Body of pancreas (tissue), 4 donors: Measurements from ENCODE around the gene CELA2A. TPM values are rescaled to one million over a fixed set of nuclear protein-coding genes. Genes with fewer than 3 reads are reported as not detected.

Source experiments
- ATAC-seq: fragments of 150-250 bp; one replicate; pipeline ENCODE4 v1.9.1; 2016
- DNase-seq, 4 donors: peaks; one replicate each; pipeline ENCODE4 v3.0.0-alpha.2; 2019
- H3K27ac ChIP-seq, 4 donors: fragments of 200-600 bp; sonication (generic); 1 replicate in 3 of 4; 2 replicates in 1 of 4; pipeline versions ENCODE4 v1.5.1 to v1.6.1; 2016 to 2019; ENCODE audit warnings: mild to moderate bottlenecking in 1 of 4, mixed read lengths in 1 of 4, moderate library complexity in 1 of 4
- H3K27me3 ChIP-seq, 2 donors: fragments of 200-600 bp; sonication (generic); one replicate each; pipeline ENCODE4 v1.6.0; 2016; ENCODE audit warnings: mild to moderate bottlenecking in 1 of 2
- H3K36me3 ChIP-seq, 2 donors: fragments of 200-600 bp; sonication (generic); replicated peaks in 1 of 2; 2 replicates each; pipeline ENCODE4 v1.5.1; 2016; ENCODE audit warnings: low read depth in 2 of 2; ENCODE audit not compliant: insufficient read depth in 1 of 2
- H3K4me1 ChIP-seq: fragments of 200-600 bp; sonication (generic); one replicate; pipeline ENCODE4 v1.6.0; 2016
- H3K4me3 ChIP-seq, 2 donors: fragments of 200-600 bp; sonication (generic); 1 replicate in 1 of 2; 2 replicates in 1 of 2; pipeline ENCODE4 v1.5.1; 2016 to 2019
- H3K9me3 ChIP-seq, 3 donors: fragments of 200-600 bp; sonication (generic); 1 replicate in 2 of 3; 2 replicates in 1 of 3; pipeline ENCODE4 v1.5.1; 2016
- CTCF ChIP-seq, 7 experiments: fragments of 450-650 bp in 4 of 7; fragments of 200-600 bp in 3 of 7; sonication (generic) in 3 of 7; IDR thresholded peaks; one replicate each; pipeline ENCODE4 v1.5.1; 2016 to 2019; ENCODE audit warnings: antibody characterized with exemption in 7 of 7
- POLR2A ChIP-seq, 3 donors: fragments of 450-650 bp; IDR thresholded peaks; one replicate each; pipeline ENCODE4 v1.6.1; 2016; ENCODE audit warnings: antibody characterized with exemption in 3 of 3, mild to moderate bottlenecking in 2 of 3
- WGBS, 2 donors: methylation state at CpG; one replicate each; pipeline ENCODE4 v1.1.5; 2017; 5-methylcytosine and 5-hydroxymethylcytosine counted together
- intact Hi-C: fragments of 100-400 bp; cut with DNase I; formaldehyde crosslinking; loops from one replicate; pipeline ENCODE4 v1.15.1; 2023
- total RNA-seq, 2 donors: library from RNA; depleted of rRNA; stranded (reverse); fragments of >200 nt; gene quantifications; one replicate each; pipeline ENCODE4 v1.1.0, GENCODE V29; 2016

CELA2A gene
- total RNA-seq, 2 donors from 2014 or later: 4,384 to 21,046 TPM

GRCh38 chr1:15436881-15437442 lies 19.6 kb upstream of the CELA2A start:
- WGBS, 2 donors: 79 to 91% methylated on average over 6 of the region's 6 CpGs
- H3K27ac ChIP-seq: peak overlapping the region in 3 of 4 donors; percentile 86 to 96 (median 90)
- intact Hi-C loops: no loop called here
- ATAC-seq (no peak), DNase-seq (no peak)
- peaks cover 66% of the 10 kb centered on the region for H3K4me1 ChIP-seq
- TF ChIP-seq CTCF (IDR thresholded peaks at IDR 0.05) (no peak), POLR2A (IDR thresholded peaks at IDR 0.05) (no peak)
- H3K36me3 ChIP-seq: no peaks in the 10 kb centered on the region
- no peaks in the 10 kb centered on the region for H3K27me3 ChIP-seq
- no peaks in the 10 kb centered on the region for H3K9me3 ChIP-seq
- H3K4me3 ChIP-seq: no peak overlapping the region

- intact Hi-C loops: no loop called here
- peaks cover 62% of the 10 kb centered on the region for H3K4me1 ChIP-seq
- ATAC-seq (no peak), DNase-seq (no peak)
- no peaks in the 10 kb centered on the region for H3K9me3 ChIP-seq
- H3K4me3 ChIP-seq: peak overlapping the region; percentile 2 to 37
- TF ChIP-seq POLR2A (IDR thresholded peaks at IDR 0.05) (no peak), CTCF (IDR thresholded peaks at IDR 0.05) (no peak)
- peak overlapping the region; percentile 83 to 96 (median 88) for H3K27ac ChIP-seq
- no peaks in the 10 kb centered on the region for H3K27me3 ChIP-seq
- 33 to 52% methylated on average over 14 of the region's 14 CpGs for WGBS, 2 donors
- H3K36me3 ChIP-seq: no peaks in the 10 kb centered on the region
Observed at GRCh38 chr1:15439325-15439724, 17.2 kb upstream of the CELA2A start.

GRCh38 chr1:15440357-15440756 lies 16.2 kb upstream of the CELA2A start:
- H3K4me3 ChIP-seq: peak overlapping the region; percentile 2 to 37
- intact Hi-C loops: no loop called here
- ATAC-seq: no peak

GRCh38 chr1:15441247-15441646 lies 15.3 kb upstream of the CELA2A start:
- DNase-seq: peak in 3 of 4 donors; percentile 48 to 62 (median 62)
- H3K27me3 ChIP-seq: no peaks in the 10 kb centered on the region
- WGBS, 2 donors: 33 to 49% methylated on average over 6 of the region's 6 CpGs
- H3K36me3 ChIP-seq: peaks cover 0 to 2% of the 10 kb centered on the region in 2 donors
- no peaks in the 10 kb centered on the region for H3K9me3 ChIP-seq
- peaks cover 50% of the 10 kb centered on the region for H3K4me1 ChIP-seq
- no peak for ATAC-seq
- peak overlapping the region in 1 of 2 donors; percentile 37 for H3K4me3 ChIP-seq
- H3K27ac ChIP-seq: peak overlapping the region in 3 of 4 donors; percentile 86 to 96 (median 90)
- no peak for TF ChIP-seq CTCF (IDR thresholded peaks at IDR 0.05)
- TF ChIP-seq POLR2A (IDR thresholded peaks at IDR 0.05): peak in 2 of 3 donors; percentile 23 to 30
- intact Hi-C loops: no loop called here

More at GRCh38 chr1:15440357-15440756, 16.2 kb upstream of the CELA2A start:
- no peaks in the 10 kb centered on the region for H3K9me3 ChIP-seq
- DNase-seq: peak in 2 of 4 donors; percentile 38 to 55
- peak overlapping the region; percentile 77 to 96 (median 88) for H3K27ac ChIP-seq
- no peaks in the 10 kb centered on the region for H3K27me3 ChIP-seq
- peaks cover 55% of the 10 kb centered on the region for H3K4me1 ChIP-seq
- H3K36me3 ChIP-seq: no peaks in the 10 kb centered on the region
- WGBS, 2 donors: 40 to 51% methylated on average over 10 to 13 of the region's 13 CpGs
- TF ChIP-seq CTCF (IDR thresholded peaks at IDR 0.05) (no peak), POLR2A (IDR thresholded peaks at IDR 0.05) (peak in 2 of 3 donors; percentile 14 to 43)

GRCh38 chr1:15442119-15442518 lies 14.4 kb upstream of the CELA2A start:
- H3K36me3 ChIP-seq: peaks cover 0 to 7% of the 10 kb centered on the region in 2 donors
- H3K9me3 ChIP-seq: no peaks in the 10 kb centered on the region
- no peaks in the 10 kb centered on the region for H3K27me3 ChIP-seq
- DNase-seq: no peak
- no peak overlapping the region for H3K4me3 ChIP-seq
- peaks cover 46% of the 10 kb centered on the region for H3K4me1 ChIP-seq
- H3K27ac ChIP-seq: peak overlapping the region; percentile 47 to 90 (median 72)
- ATAC-seq: no peak
- intact Hi-C loops: no loop called here
- TF ChIP-seq POLR2A (IDR thresholded peaks at IDR 0.05): peak in 2 of 3 donors; percentile 58 to 60
- no peak for TF ChIP-seq CTCF (IDR thresholded peaks at IDR 0.05)
- WGBS, 2 donors: 33 to 46% methylated on average over 6 to 8 of the region's 8 CpGs
